Kidney (tissue), 14 donors: ENCODE results near the gene KRT6B. TPM values are rescaled to one million over a fixed set of nuclear protein-coding genes. Genes with fewer than 3 reads are reported as not detected.

Experiments used
- DNase-seq, 5 donors: peaks; one replicate each; pipeline ENCODE4 v3.0.0-alpha.2; 2013 to 2020
- FAIRE-seq: peaks from 2 replicates; lab custom pipeline; 2012; peaks lifted over from hg19 to GRCh38; lab: Jason Lieb, UNC
- H3K27ac ChIP-seq, 2 donors: one replicate each; pipeline ENCODE4 v1.7.0; 2013; ENCODE audit warnings: low read depth in 2 of 2, low read length in 2 of 2, inconsistent platforms in 1 of 2
- H3K27me3 ChIP-seq: one replicate; pipeline ENCODE4 v1.7.1; 2013; ENCODE audit warnings: low read length, inconsistent platforms; ENCODE audit not compliant: control insufficient read depth, insufficient read depth
- H3K36me3 ChIP-seq, 3 donors: one replicate each; pipeline versions ENCODE4 v1.7.0 to v1.7.1; 2013; ENCODE audit warnings: low read length in 3 of 3, control low read depth in 1 of 3, inconsistent platforms in 1 of 3; ENCODE audit not compliant: insufficient read depth in 3 of 3, control insufficient read depth in 2 of 3
- H3K4me1 ChIP-seq, 3 donors: one replicate each; pipeline versions ENCODE4 v1.7.0 to v1.7.1; 2013; ENCODE audit warnings: low read length in 3 of 3, inconsistent platforms in 1 of 3, low read depth in 1 of 3; ENCODE audit not compliant: control insufficient read depth in 2 of 3, insufficient read depth in 2 of 3
- H3K4me3 ChIP-seq, 3 donors: one replicate each; pipeline versions ENCODE4 v1.7.0 to v1.8.1; 2013; ENCODE audit warnings: low read length in 3 of 3, control low read depth in 1 of 3, inconsistent platforms in 1 of 3
- H3K9ac ChIP-seq, 3 donors: one replicate each; pipeline versions ENCODE4 v1.7.0 to v1.7.1; 2013; ENCODE audit warnings: low read length in 3 of 3, control low read depth in 1 of 3, inconsistent platforms in 1 of 3
- H3K9me3 ChIP-seq, 3 donors: one replicate each; pipeline versions ENCODE4 v1.7.0 to v1.7.1; 2013; ENCODE audit warnings: low read length in 3 of 3, control low read depth in 1 of 3, inconsistent platforms in 1 of 3; ENCODE audit not compliant: control insufficient read depth in 2 of 3, insufficient read depth in 1 of 3
- CTCF ChIP-seq: IDR thresholded peaks from 3 replicates; pipeline ENCODE4 v1.5.1; 2012; ENCODE audit warnings: mild to moderate bottlenecking, moderate library complexity, borderline replicate concordance; ENCODE audit not compliant: insufficient read depth; ENCODE audit errors: extremely low read depth
- intact Hi-C: fragments of 100-400 bp; cut with DNase I; formaldehyde crosslinking; loops from one replicate; pipeline ENCODE4 v1.11.1; 2022
- polyA plus RNA-seq: library from polyadenylated mRNA; stranded (reverse); fragments of 350-450 nt; fragmentation: Illumina TruSeq; extraction: RNeasy Lipid Tissue Mini Kit (QIAGEN cat#74804); gene quantifications from one replicate; pipeline ENCODE4 v1.2.3, GENCODE V29; 2014; ENCODE audit warnings: low read depth, low replicate concordance; ENCODE audit not compliant: insufficient read depth
- total RNA-seq: library from RNA; stranded (reverse); fragmentation: NEBNext Ultra II Directional; extraction: Animal tissue kit (Norgen Biotek cat#: 25700); gene quantifications from one replicate; pipeline ENCODE4 v1.2.1, GENCODE V29; 2021
- donor health status: control.
- donor health status: control.
- donor health status: control.
- donor health status: control.
- donor health status: control.
- donor health status: DM: yes; HTN: yes; CAD: no.
- donor health status: Normal renal cell carcinoma (clear cell type).

The KRT6B gene
- total and polyA plus RNA-seq, 2 donors from 2014 or later = not detected

DNA sequence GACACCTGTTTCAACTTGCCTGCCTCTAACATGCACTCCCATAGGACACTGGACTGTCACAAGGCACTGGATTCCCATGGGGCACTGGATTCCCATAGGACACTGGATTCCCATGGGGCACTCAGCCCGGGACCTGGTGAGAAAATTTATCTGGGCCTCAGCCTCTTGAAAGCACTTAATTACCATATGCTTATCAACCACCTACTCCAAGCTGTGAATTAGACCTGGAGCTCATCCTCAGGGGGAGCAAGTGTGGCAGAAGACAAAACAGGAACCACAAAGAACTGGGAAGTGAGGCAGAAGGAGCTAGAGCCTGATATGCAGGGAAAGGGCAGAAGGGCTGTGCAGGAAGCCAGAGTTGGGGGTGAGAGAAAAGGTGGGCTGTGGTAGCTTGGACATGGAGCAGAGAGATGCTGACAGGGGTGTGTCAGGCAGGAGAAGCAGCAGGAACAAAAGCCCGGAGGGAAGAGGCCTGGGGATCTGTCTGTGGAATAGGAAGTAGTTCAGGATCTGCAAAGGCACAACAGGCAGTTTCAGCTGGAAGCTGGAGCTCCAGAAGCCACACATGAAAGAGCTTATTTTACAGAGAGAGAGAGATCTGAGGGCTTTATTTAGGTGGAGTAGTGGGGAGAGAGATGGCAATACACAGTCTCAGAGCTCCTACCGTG is 48.9 kb downstream of the KRT6B start:
- Histone ChIP-seq H3K36me3 (no peaks in the 10 kb centered on the region), H3K27ac (no peak overlapping the region), H3K9ac (no peak overlapping the region), H3K27me3 (no peaks in the 10 kb centered on the region), H3K4me3 (no peak overlapping the region), H3K9me3 (no peaks in the 10 kb centered on the region), H3K4me1 (no peaks in the 10 kb centered on the region)
- no peak for TF ChIP-seq CTCF
- intact Hi-C loops = no loop called here
- FAIRE-seq (no peak), DNase-seq (peak in 1 of 5 donors; percentile 14)

DNA sequence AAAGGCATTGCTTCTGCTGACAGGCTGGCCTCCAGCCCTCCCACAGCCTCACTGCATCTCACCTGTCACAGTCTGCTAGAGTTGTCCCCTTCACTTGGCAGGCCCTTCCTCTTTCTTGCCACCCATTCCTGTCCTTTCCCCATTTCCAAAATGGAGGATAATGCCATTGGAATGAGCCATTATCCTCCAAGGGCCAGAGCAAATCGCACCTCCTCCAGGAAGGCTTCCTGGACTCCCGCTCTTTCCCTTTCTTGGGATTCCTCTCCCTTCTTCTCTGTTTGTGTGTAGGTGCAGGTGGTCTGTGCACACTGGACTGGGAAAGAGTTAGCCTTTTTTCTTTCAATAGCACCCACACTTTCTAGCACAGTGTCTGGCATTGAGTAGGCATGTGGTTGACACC is 49.6 kb downstream of the KRT6B start:
- H3K9ac ChIP-seq = no peak overlapping the region
- no peaks in the 10 kb centered on the region for H3K27me3 ChIP-seq
- H3K36me3 ChIP-seq = no peaks in the 10 kb centered on the region
- no peaks in the 10 kb centered on the region for H3K4me1 ChIP-seq
- DNase-seq (peak in 1 of 5 donors; percentile 2), FAIRE-seq (no peak)
- H3K9me3 ChIP-seq = no peaks in the 10 kb centered on the region
- intact Hi-C loops = no loop called here
- no peak for TF ChIP-seq CTCF
- no peak overlapping the region for H3K4me3 ChIP-seq
- no peak overlapping the region for H3K27ac ChIP-seq

DNA sequence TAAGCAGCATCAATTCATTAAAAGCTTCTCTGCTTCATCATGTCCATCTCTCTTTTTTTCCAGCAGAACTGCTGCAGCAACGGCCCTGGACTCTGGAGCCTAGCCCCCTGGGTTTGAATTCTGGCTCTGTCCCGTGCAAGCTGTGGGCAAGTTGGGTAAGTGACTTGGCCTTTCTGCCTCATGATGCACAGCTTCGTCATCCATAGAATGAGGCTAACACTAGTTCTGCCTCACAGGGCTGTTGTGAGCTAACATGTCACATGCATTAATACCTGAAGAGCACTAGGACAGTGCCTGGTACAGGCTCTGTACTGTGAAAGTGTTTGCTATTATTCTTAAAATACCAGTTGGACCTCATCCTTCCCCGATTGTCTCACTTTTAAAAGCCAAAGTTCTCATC is 50.0 kb downstream of the KRT6B start:
- FAIRE-seq (no peak), DNase-seq (peak in 1 of 5 donors; percentile 3)
- intact Hi-C loops = no loop called here
- no peaks in the 10 kb centered on the region for H3K36me3 ChIP-seq
- no peak overlapping the region for H3K4me3 ChIP-seq
- no peaks in the 10 kb centered on the region for H3K27me3 ChIP-seq
- H3K9me3 ChIP-seq = no peaks in the 10 kb centered on the region
- H3K27ac ChIP-seq = no peak overlapping the region
- no peaks in the 10 kb centered on the region for H3K4me1 ChIP-seq
- H3K9ac ChIP-seq = no peak overlapping the region
- TF ChIP-seq CTCF = no peak

GRCh38 chr12:52401526-52401925 is 50.4 kb downstream of the KRT6B start:
- intact Hi-C loops = no loop called here
- no peak for FAIRE-seq

More at GRCh38 chr12:52401526-52401925, 50.4 kb downstream of the KRT6B start:
- Histone ChIP-seq H3K27me3 (no peaks in the 10 kb centered on the region), H3K9ac (no peak overlapping the region), H3K27ac (no peak overlapping the region), H3K36me3 (no peaks in the 10 kb centered on the region), H3K9me3 (no peaks in the 10 kb centered on the region), H3K4me3 (no peak overlapping the region), H3K4me1 (no peaks in the 10 kb centered on the region)
- no peak for TF ChIP-seq CTCF
- peak in 1 of 5 donors; percentile 9 for DNase-seq
